ENCODE measurements around the gene EXOSC5.
A peak's percentile ranks its signal among the peaks of the same experiment; 100 is the strongest.
"Not testable (repeated sequence)": the region's sequence is repeated elsewhere in the genome, so short reads cannot be mapped to it uniquely, and the experiment has no call there.

EXOSC5 gene

DNA sequence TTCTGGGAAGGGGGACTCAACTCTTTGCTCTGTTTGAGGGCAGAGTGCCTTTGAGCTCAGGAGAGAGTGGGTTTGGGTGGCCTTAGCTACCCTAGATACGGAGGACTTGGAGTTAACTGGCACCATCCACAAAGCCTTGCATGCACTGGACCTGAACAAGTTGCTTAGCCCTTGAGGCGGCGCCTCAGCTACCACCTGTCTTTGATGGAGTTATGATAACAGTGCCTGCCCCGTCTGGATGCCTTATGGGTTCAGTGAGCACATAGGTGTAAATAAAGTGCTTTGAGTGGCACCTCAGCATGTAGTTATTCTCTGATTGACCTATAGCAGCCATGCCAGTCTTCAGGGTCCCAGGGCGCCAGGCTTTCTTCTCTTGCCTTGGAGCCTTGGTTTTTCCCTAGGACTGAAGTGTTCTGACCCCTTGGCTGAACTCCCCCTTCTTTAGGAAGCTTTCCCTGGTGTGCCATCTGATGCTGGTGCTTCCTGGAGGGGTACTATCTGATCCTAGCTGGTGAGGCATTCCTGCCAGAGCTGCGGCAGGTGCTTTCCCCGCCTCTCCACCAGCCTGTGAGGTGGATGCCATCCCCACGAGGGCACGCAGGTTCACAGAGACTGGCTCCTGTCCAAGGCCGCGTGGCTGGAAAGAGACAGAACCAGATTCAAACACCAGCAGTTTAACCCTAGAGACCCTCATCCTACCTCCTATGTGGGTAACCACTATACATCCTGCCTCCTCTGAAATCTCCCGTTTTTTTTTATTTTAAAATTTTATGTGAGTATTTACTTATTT lies 6.2 kb upstream of the EXOSC5 start:
- DNase-seq = peak; percentile 44

GRCh38 chr19:41402010-41402409 lies 4.9 kb upstream of the EXOSC5 start:
- no peak for DNase-seq

GRCh38 chr19:41401483-41401882 lies 4.3 kb upstream of the EXOSC5 start:
- DNase-seq = no peak

DNA sequence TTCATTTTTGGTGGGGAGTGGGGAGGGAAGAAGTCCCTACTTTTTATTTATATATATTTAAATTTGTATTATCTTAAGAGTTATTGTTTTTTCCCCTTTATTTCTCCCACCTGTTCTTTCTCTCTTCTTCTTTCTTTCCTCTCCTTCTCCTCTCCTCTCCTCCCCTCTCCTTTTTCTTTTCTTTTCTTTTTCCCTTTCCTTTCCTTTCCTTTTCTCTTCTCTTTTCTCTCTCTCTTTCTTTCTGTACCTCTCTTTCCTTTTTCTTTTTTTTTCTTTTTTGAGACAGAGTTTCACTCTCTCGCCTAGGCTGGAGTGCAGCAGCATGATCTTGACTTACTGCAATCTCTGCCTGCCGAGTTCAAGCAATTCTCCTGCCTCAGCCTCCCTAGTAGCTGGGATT lies 2.4 kb upstream of the EXOSC5 start:
- DNase-seq = no peak

DNA sequence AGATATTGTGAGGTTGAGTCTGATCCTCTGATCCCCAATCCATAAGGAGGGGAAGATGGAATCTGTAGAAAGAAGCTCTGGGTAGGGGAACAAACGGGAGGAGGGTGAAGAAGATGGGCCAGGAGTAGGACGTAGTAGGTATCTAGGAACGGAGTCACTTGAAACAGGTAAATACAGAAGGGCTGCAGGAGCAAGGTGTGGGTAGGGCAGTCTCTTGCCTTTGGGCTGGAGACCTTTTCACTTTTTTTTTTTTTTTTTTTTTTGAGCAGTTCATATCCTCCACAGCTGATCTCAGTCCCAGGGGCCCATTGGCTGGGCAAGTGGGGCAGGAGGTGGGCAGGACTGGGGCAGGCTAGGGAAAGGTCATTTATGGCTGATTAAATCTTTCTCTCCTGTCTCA lies 1.9 kb upstream of the EXOSC5 start:
- no peak for DNase-seq

DNA sequence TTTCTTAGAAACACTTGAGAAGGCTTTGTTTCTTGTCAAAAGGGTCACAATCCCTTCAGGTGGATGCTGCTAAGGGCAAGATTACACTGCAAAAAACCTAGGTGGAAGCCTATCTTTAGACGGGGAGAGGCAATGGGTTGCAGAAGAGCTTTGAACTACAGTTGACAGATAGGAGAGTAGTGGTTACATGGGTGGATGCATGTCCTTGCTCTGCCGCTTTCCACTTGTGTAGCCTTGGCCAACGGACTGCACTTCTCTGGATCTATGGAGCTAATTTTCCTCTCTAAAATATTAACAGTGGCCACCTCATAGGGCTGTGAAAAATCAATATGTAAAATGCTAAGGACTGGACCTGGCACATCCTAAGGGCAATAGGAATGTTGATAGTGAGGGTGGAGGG lies 1.4 kb upstream of the EXOSC5 start:
- no peak for DNase-seq

GRCh38 chr19:41398050-41398418 lies 875 bp upstream of the EXOSC5 start:
- DNase-seq = no peak

- no peak for DNase-seq
These were observed 1.8 kb downstream of the EXOSC5 start for GRCh38 chr19:41395355-41395754.

GRCh38 chr19:41392775-41393174 lies 4.4 kb downstream of the EXOSC5 start:
- no peak for DNase-seq

GRCh38 chr19:41391618-41392017 lies 5.5 kb downstream of the EXOSC5 start:
- DNase-seq = no peak

DNA sequence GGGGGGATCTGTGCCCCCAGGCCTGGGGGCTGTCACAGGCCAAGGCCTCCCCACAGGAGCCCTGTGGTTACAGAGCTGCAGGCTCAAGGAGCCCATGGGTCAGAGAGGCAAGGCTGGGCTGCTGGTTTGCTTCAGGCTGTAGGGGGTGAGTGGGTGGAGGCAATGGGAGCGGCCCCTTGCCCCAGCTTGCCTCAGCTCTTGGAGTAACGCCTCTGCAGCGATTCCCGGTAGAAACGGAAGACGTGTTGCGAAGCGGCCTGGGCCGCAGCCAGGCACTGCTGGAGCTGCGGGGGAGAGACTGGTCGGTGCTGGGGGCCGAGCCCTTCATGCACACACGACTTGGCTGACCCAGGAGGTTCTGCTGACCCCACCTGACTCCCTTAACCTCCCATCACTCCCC lies 10.7 kb downstream of the EXOSC5 start:
- DNase-seq = no peak

DNA sequence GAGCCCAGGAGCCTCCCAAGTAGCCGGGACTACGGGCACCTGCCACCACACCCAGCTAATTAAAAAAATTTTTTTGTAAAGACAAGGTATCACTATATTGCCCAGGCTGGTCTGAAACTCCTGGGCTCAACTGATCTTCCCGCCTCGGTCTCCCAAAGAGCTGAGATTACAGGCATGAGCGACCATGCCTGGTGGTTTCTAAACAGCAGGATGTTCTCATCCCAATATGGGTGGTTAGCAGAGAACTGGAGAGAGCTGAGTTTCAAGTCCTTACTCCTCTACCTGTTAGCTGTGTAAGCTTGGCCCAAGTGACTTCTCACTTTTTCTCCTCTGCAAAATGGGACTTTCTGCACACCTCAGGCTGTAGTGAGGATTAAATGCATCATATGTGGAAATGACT lies 12.8 kb downstream of the EXOSC5 start:
- DNase-seq = no peak

DNA sequence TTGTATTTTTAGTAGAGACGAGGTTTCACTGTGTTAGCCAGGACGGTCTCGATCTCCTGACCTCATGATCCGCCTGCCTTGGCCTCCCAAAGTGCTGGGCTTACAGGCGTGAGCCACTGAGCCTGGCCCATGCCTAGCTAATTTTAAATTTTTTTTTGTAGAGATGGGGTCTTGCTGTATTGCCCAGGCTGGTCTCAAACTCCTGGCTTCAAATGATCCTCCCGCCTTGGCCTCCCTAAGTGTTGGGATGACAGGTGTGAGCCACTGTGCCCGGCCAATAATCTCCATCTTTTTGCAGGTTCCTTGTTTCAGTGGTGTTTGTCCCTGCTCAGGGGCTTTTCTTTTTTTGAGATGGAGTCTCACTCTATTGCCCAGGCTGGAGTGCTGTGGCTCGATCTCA lies 15.6 kb downstream of the EXOSC5 start:
- not testable (repeated sequence) for DNase-seq

GRCh38 chr19:41377977-41378709 lies 19.0 kb downstream of the EXOSC5 start:
- DNase-seq = no peak

DNA sequence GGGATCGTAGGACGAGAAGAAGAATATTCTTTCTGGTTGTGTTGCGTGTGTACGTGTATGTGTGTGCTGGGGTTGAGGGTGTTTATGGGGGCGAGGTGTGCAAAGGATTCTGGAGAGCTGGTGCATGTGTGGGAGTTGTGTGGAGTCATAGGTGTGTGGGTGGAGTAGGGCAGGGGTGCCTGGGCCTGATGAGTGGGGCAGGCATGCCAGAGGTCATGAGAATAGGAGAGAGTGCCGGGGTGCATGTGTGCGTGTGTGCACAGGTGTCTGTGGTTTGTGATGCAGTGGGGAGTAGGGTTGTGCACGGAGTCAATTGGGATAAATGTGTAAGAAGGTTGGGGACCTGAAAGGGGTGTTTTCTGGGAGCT lies 20.2 kb downstream of the EXOSC5 start:
- no peak for DNase-seq

- DNase-seq = no peak
These were observed 20.7 kb downstream of the EXOSC5 start, which contains the start of gene TMEM91 for GRCh38 chr19:41376241-41376997. Gene TMEM91, plus strand, starts transcription at chr19:41376533. Its CDS starts 1,777 bp downstream, at chr19:41378310.

- DNase-seq = peak; percentile 97
These were observed 23.2 kb downstream of the EXOSC5 start for GRCh38 chr19:41373993-41374392.

GRCh38 chr19:41372501-41372900 lies 24.7 kb downstream of the EXOSC5 start:
- no peak for DNase-seq

- DNase-seq = no peak
These were observed 25.6 kb downstream of the EXOSC5 start for GRCh38 chr19:41371541-41371940.

DNA sequence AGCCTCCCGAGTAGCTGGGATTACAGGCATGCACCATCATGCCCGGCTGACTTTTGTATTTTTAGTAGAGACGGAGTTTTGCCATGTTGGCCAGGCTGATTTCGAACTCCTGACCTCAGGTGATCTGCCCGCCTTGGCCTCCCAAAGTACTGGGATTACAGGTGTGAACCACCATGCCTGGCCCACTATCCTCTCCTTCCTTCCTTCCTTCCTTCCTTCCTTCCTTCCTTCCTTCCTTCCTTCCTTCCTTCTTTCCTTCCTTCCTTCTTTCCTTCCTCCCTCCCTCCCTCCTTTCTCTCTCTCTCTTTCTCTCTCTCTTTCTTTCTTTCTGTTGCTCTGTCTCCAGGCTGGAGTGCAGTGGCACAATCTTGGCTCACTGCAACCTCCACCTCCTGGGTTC lies 26.0 kb downstream of the EXOSC5 start:
- not testable (repeated sequence) for DNase-seq

GRCh38 chr19:41369769-41370168 lies 27.4 kb downstream of the EXOSC5 start:
- no peak for DNase-seq

- no peak for DNase-seq
These were observed 29.3 kb downstream of the EXOSC5 start for GRCh38 chr19:41367848-41368301.

GRCh38 chr19:41366089-41366488 lies 31.1 kb downstream of the EXOSC5 start:
- no peak for DNase-seq

Measured in NCI-H2171 treated with DMSO at 0.1 percent for 48 hours (cell line).